ENCODE data around the gene PUS7.

GRCh38 chr7:105532709-105533460 is 10.8 kb upstream of the PUS7 start:
- TF ChIP-seq CTCF (IDR thresholded peaks at IDR 0.05) (no peak), ZFX (IDR thresholded peaks at IDR 0.05; ENCODE audit: borderline replicate concordance) (no peak)
